ENCODE data around the gene FA2H. TPM values are rescaled to one million over a fixed set of nuclear protein-coding genes. Genes with fewer than 3 reads are reported as not detected.

The FA2H gene
- total RNA-seq, 1 donor from 2014 or later = not detected

DNA sequence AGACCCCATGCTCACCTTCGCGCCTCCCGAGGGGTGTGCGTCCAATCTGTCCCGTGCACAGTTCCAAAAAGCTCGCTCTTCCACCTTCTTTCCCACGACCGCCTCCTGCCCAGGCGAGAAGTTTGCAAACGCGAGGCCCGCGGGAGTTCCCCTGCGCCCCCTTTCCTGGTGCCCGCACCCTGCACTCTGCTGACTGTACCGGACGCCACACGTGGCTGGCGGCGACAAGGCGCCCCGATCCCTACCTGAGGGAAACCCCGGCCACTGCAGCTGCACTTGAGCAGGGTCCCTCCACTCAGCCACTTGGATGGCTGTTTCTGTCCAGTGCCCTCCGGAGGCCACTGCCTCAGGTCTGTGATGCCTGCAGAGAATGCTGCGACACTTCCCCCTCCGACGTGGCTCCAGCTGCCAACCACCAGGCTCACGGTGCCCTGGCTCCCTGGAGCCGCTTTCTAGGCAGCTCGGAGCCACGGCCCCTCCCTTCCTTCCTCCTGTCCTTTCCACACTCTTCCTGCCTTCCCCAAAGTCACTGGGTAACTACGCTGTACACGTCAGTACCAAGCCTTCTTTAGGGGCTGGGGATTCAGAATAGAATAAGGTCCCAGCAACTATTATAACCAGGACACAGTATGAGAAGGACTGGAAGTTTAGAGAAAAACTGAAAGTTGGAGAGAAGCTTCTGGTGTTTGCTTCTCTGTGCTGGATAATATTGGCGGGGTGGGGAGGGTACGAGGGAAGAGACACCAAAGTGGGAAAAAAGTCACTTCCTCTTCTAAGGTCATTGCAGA, 74.0 kb downstream of the FA2H start, which contains the start of gene MLKL:
MLKL (minus strand) TSS at position 425 of the 788 bp plus-strand sequence. CDS start 5,105 bp downstream, outside the sequence.
- intact Hi-C loops (cut with DNase I) = loop anchor here (2.0 to 10.0 kb wide), 3 partner anchors 34 to 444 kb away; partner anchors contain the start of genes LDHD, RFWD3 and ZFP1
- Histone ChIP-seq H3K36me3 (no peaks in the 10 kb centered on the region), H3K4me3 (peak within 1 kb of the TSS; percentile 70 to 93), H3K4me1 (peaks cover 0 to 4% of the 10 kb centered on the region in 2 donors), H3K27me3 (no peaks in the 10 kb centered on the region), H3K9me3 (no peaks in the 10 kb centered on the region), H3K27ac (peak within 1 kb of the TSS; percentile 87 to 90)
- TF ChIP-seq, protein P1, sequence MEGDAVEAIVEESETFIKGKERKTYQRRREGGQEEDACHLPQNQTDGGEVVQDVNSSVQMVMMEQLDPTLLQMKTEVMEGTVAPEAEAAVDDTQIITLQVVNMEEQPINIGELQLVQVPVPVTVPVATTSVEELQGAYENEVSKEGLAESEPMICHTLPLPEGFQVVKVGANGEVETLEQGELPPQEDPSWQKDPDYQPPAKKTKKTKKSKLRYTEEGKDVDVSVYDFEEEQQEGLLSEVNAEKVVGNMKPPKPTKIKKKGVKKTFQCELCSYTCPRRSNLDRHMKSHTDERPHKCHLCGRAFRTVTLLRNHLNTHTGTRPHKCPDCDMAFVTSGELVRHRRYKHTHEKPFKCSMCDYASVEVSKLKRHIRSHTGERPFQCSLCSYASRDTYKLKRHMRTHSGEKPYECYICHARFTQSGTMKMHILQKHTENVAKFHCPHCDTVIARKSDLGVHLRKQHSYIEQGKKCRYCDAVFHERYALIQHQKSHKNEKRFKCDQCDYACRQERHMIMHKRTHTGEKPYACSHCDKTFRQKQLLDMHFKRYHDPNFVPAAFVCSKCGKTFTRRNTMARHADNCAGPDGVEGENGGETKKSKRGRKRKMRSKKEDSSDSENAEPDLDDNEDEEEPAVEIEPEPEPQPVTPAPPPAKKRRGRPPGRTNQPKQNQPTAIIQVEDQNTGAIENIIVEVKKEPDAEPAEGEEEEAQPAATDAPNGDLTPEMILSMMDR (IDR thresholded peaks at IDR 0.05) = peak in 1 of 3 experiments; percentile 20
- peak in 1 of 2 donors; percentile 86 for DNase-seq (ENCODE audit: low spot score in 2 of 2)

DNA sequence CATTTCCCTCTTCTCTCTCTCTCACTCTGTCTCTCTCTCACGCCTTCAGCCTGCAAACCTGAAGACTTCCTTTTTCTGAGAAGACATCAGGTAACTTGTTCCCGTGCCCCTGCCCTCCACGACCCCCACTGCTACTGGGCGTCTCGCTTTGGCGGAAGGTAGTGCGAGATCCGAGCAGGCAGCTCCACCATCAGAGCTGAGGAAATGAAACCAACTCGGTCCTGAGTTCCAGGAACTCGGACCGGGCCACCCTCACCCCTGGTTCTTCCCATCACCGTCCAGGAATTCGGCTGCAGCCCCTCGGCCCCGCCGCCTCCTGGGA, 74.5 kb downstream of the FA2H start:
- DNase-seq (ENCODE audit: low spot score in 2 of 2) = no peak
- intact Hi-C loops (cut with DNase I) = loop anchor here (2.0 to 10.0 kb wide), 3 partner anchors 33 to 445 kb away; partner anchors contain the start of genes LDHD, RFWD3 and ZFP1

DNA sequence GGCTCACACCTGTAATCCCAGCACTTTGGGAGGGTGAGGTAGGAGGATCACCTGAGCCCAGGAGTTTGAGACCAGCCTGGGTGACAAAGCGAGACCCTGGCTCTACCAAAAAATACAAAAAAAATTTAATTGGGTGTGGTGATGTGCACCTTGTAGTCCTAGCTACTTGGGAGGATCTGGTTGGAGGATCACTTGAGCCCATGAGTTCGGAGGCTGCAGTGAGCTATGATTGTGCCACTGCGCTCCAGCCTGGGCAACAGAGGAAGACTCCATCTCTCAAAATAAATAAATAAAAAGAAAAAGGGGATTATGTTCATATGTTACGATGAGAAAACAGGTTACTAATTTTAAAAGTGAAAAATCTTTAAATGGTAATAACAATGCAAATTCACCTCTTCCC, 75.0 kb downstream of the FA2H start:
- Histone ChIP-seq H3K9me3 (no peaks in the 10 kb centered on the region), H3K4me1 (peaks cover 0 to 4% of the 10 kb centered on the region in 2 donors), H3K36me3 (peaks cover under 1 to 9% of the 10 kb centered on the region in 2 donors), H3K27me3 (no peaks in the 10 kb centered on the region), H3K4me3 (peak overlapping the region in 1 of 2 donors; percentile 93), H3K27ac (peak overlapping the region; percentile 87 to 90)
- no peak for DNase-seq (ENCODE audit: low spot score in 2 of 2)
- TF ChIP-seq, protein P1 (IDR thresholded peaks at IDR 0.05) = no peak
- intact Hi-C loops (cut with DNase I) = loop anchor here (2.0 to 10.0 kb wide), 3 partner anchors 33 to 445 kb away; partner anchors contain the start of genes LDHD, RFWD3 and ZFP1

More for the DNA sequence above, 74.5 kb downstream of the FA2H start:
- TF ChIP-seq, protein P1 (IDR thresholded peaks at IDR 0.05) = no peak
- peaks cover 0 to 4% of the 10 kb centered on the region in 2 donors for H3K4me1 ChIP-seq
- no peaks in the 10 kb centered on the region for H3K27me3 ChIP-seq
- peak overlapping the region; percentile 87 to 90 for H3K27ac ChIP-seq
- peak overlapping the region; percentile 70 to 93 for H3K4me3 ChIP-seq
- H3K36me3 ChIP-seq = peaks cover 0 to 5% of the 10 kb centered on the region in 2 donors
- no peaks in the 10 kb centered on the region for H3K9me3 ChIP-seq

DNA sequence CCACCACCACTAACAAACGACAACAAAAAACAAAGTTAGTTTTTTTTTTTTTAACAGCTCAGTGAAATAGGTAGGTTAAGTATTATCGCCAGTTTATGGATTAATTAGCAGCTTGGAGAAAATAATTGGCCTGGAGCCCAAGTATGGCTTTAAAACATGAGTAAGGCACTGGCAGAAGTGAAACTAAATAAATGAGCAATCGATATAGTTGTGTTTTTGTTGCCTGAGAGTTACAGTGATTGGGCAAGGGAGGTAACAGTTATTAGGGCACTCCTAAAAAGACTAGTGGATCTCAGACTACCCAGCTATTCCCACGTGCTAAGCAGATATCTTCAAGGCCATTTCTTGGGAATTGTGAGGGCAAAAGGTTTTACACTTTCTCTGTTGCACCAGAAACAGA, 76.4 kb downstream of the FA2H start:
- H3K4me3 ChIP-seq = no peak overlapping the region
- peaks cover 0 to 4% of the 10 kb centered on the region in 2 donors for H3K4me1 ChIP-seq
- no peak overlapping the region for H3K27ac ChIP-seq
- H3K36me3 ChIP-seq = peaks cover 6 to 9% of the 10 kb centered on the region in 2 donors
- H3K9me3 ChIP-seq = no peaks in the 10 kb centered on the region
- no peak for DNase-seq (ENCODE audit: low spot score in 2 of 2)
- H3K27me3 ChIP-seq = no peaks in the 10 kb centered on the region
- intact Hi-C loops (cut with DNase I) = no loop called here
- TF ChIP-seq, protein P1 (IDR thresholded peaks at IDR 0.05) = no peak

DNA sequence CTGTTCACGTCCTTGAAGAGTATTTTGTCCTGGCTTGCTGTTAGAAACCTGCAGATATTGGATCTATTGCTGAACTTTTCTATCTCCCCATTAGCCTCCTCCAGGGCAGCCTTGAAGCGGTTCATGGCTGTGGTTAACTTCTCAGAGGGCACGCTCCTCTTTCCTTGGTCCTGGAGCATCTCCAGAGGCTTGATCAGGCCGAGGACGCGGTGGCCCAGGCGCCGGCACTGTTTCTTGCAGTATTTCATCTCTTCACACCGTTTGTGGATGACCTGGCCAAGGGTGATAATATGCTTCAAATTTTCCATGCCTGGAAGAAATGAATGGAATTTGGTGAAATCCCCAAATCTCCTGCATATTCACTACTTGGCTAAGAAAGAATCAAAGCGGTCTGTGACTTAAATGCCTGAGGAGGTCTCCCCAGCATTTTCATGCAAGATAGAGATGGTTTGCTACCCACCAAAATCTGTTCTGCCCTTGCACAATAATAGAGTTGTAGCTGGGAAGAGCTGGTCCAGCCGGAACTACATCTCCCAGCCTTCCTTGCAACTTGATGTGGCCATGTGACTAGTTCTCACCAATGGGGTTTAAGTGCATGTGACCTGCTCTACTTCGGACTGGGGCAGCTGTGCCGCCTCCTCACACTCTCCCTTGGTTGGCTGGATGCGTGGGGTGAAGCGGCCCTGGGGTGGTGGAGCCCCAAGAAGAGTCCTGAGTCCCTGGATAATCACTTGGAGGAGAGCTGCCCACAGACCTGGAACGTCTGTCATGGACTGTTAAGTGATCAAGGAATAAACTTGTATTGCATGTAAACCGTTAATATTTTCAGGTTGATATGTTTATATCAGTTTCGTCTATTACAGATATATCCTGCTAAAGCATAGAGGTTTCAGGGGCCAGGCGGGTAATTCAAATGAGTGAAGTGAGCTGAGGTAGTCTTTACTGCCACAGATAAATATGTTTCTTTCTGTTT, 78.9 kb downstream of the FA2H start:
- TF ChIP-seq, protein P1 (IDR thresholded peaks at IDR 0.05) = no peak
- no peaks in the 10 kb centered on the region for H3K27me3 ChIP-seq
- no peaks in the 10 kb centered on the region for H3K4me1 ChIP-seq
- peak overlapping the region; percentile 42 to 60 for H3K4me3 ChIP-seq
- intact Hi-C loops (cut with DNase I) = no loop called here
- peak overlapping the region; percentile 39 to 51 for H3K27ac ChIP-seq
- peaks cover 20 to 30% of the 10 kb centered on the region in 2 donors for H3K36me3 ChIP-seq
- DNase-seq (ENCODE audit: low spot score in 2 of 2) = peak; percentile 51 to 91
- no peaks in the 10 kb centered on the region for H3K9me3 ChIP-seq
